Smooth muscle cell (in vitro differentiated cells): ENCODE results near the gene DOK3. TPM values are rescaled to one million over a fixed set of nuclear protein-coding genes. Genes with fewer than 3 reads are reported as not detected.

Experiments
- DNase-seq: peaks from one replicate; lab custom pipeline; 2025; ENCODE audit not compliant: unreplicated experiment; lab: John Stamatoyannopoulos, UW
- H2AFZ ChIP-seq: fragments of 200-600 bp; sonication (generic); 2 replicates; pipeline ENCODE4 v1.6.0; 2016; ENCODE audit warnings: antibody characterized with exemption, low read depth, mild to moderate bottlenecking
- H3F3A ChIP-seq: fragments of 200-600 bp; sonication (generic); 2 replicates; pipeline ENCODE4 v1.6.0; 2017; ENCODE audit warnings: antibody characterized with exemption, low read depth
- H3K27ac ChIP-seq: fragments of 200-600 bp; sonication (generic); 2 replicates; pipeline ENCODE4 v1.5.1; 2016; ENCODE audit warnings: low read depth, mild to moderate bottlenecking
- H3K27me3 ChIP-seq: fragments of 200-600 bp; sonication (generic); 2 replicates; pipeline ENCODE4 v1.6.1; 2016; ENCODE audit warnings: low read depth, mild to moderate bottlenecking
- H3K36me3 ChIP-seq: fragments of 200-600 bp; sonication (generic); 2 replicates; pipeline ENCODE4 v1.5.1; 2016; ENCODE audit warnings: low read depth
- H3K4me1 ChIP-seq: fragments of 200-600 bp; sonication (generic); 2 replicates; pipeline ENCODE4 v1.5.1; 2016; ENCODE audit warnings: low read depth
- H3K4me2 ChIP-seq: fragments of 200-600 bp; sonication (generic); 2 replicates; pipeline ENCODE4 v1.6.0; 2016; ENCODE audit warnings: mild to moderate bottlenecking
- H3K4me3 ChIP-seq: fragments of 200-600 bp; sonication (generic); 2 replicates; pipeline ENCODE4 v1.5.1; 2016; ENCODE audit warnings: mild to moderate bottlenecking
- H3K79me2 ChIP-seq: fragments of 200-600 bp; sonication (generic); 2 replicates; pipeline ENCODE4 v1.6.0; 2016; ENCODE audit warnings: low read depth, mild to moderate bottlenecking
- H3K9ac ChIP-seq: fragments of 200-600 bp; sonication (generic); 2 replicates; pipeline ENCODE4 v1.6.0; 2016; ENCODE audit warnings: low read depth
- H3K9me3 ChIP-seq: fragments of 200-600 bp; sonication (generic); replicated peaks from 2 replicates; pipeline ENCODE4 v1.5.1; 2016; ENCODE audit warnings: low read depth
- H4K20me1 ChIP-seq: fragments of 200-600 bp; sonication (generic); 2 replicates; pipeline ENCODE4 v1.6.0; 2016; ENCODE audit warnings: low read depth
- WGBS: methylation state at CpG from one replicate; pipeline ENCODE4 v1.1.7; 2016; ENCODE audit warnings: low lambda C conversion rate; 5-methylcytosine and 5-hydroxymethylcytosine counted together
- polyA plus RNA-seq: library from polyadenylated mRNA; unstranded; fragments of >200 nt; fragmentation: Nextera tagmentation; extraction: Ambion mirVana; gene quantifications from 2 replicates; pipeline ENCODE4 v1.2.1, GENCODE V29; 2016
- total RNA-seq: library from RNA; depleted of rRNA; stranded (reverse); fragments of >200 nt; gene quantifications from 2 replicates; pipeline ENCODE4 v1.2.3, GENCODE V29; 2014
- TF ChIP-seq, protein P1 (sequence below): fragments of 200-600 bp; sonication (generic); IDR thresholded peaks from 2 replicates; pipeline ENCODE4 v1.5.1; 2017; ENCODE audit warnings: borderline replicate concordance, mild to moderate bottlenecking, antibody characterized with exemption; ENCODE audit not compliant: insufficient read depth, poor library complexity, severe bottlenecking

DOK3 gene
- total and polyA plus RNA-seq, 2 experiments from 2014 or later: 0.58 to 1.4 TPM

DNA sequence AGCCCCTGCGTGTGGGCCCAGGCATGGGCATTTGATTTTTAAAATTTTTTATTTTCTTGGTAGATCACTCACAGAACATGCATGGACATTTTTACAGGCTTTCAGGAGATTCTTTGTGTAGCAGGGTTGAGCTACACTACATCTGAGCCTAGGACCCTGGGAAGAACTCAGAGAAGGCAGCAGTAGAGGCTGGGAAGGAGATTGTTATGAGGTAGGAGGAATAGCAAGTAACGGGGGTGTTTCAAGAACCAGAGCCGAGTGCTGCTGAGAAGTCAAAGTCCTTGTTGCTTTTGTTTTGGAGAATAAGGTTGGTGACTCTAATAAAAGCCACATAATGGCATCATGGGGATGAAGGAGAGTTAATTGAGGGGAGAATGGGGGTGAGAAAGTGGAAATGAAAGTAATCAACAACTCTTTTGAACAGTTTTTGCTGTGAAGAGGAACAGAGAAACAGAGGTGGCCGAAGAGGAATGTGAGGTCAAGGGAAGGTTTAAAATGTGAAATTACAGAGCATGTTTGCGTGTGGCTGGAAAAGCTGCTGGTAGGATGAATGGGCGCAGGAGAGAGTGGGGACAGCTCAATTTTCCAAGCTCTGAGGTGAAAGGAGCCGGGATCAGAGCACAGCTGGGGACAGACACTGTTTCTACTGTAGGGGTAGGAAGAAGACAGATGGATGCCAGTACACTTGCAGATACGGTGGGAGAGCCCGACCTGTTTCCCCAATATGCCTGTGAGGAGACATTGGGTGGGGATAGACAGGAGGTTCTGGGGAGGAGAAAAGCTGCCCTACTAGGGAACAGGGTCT is 7.5 kb downstream of the DOK3 start:
- no peak for DNase-seq
- WGBS: 71% methylated on average over 9 of the region's 9 CpGs
- no peaks in the 10 kb centered on the region for H4K20me1 ChIP-seq
- TF ChIP-seq, protein P1, sequence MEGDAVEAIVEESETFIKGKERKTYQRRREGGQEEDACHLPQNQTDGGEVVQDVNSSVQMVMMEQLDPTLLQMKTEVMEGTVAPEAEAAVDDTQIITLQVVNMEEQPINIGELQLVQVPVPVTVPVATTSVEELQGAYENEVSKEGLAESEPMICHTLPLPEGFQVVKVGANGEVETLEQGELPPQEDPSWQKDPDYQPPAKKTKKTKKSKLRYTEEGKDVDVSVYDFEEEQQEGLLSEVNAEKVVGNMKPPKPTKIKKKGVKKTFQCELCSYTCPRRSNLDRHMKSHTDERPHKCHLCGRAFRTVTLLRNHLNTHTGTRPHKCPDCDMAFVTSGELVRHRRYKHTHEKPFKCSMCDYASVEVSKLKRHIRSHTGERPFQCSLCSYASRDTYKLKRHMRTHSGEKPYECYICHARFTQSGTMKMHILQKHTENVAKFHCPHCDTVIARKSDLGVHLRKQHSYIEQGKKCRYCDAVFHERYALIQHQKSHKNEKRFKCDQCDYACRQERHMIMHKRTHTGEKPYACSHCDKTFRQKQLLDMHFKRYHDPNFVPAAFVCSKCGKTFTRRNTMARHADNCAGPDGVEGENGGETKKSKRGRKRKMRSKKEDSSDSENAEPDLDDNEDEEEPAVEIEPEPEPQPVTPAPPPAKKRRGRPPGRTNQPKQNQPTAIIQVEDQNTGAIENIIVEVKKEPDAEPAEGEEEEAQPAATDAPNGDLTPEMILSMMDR: no peak
- H3K27ac ChIP-seq: no peak overlapping the region
- no peak overlapping the region for H3K9ac ChIP-seq
- H2AFZ ChIP-seq: no peak overlapping the region
- H3K27me3 ChIP-seq: no peaks in the 10 kb centered on the region
- H3K4me1 ChIP-seq: peaks cover 11% of the 10 kb centered on the region
- no peak overlapping the region for H3K4me2 ChIP-seq
- no peaks in the 10 kb centered on the region for H3K79me2 ChIP-seq
- no peaks in the 10 kb centered on the region for H3K36me3 ChIP-seq
- H3K4me3 ChIP-seq: no peak overlapping the region
- no peaks in the 10 kb centered on the region for H3K9me3 ChIP-seq
- peaks cover 4% of the 10 kb centered on the region for H3F3A ChIP-seq

DNA sequence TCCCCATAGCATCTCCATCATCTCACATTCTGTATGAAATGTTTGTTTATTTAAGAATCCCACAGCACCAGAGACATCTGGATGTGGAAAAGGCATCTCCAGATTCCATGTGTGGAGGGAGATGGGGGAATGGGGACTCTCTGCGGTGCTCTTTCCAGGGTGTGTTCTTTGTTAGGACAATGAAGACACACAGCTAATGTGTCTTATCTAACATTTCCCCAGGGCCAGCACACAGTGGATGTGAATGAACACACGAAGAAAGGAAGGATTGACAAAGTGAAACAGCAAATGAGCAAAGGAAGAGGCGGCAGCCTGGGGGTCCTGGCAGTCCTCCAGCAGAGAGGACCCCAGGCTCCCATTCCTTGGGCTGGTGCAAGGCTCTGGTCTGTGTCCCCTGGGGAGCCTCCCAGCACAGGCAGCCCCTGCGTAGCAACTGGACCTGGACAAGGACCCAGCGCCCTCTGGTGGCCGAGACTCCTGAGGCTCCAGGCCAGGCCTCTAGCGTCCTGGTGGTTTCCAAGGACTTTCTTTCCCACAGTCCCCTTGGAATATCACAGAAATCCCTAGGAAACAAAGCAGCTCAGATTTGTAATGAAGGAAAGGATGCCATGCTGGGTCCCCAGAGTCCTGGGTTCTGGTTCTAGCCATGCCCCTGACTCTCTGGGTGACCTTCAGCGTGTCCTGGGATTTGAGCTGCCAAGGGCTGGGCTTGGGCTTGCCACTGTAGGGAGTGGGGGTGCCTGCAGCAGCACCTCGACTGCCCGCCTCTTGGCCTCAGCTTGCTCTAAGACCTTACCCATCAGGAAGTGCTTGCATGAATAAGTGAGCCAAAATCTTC is 8.7 kb downstream of the DOK3 start:
- H4K20me1 ChIP-seq: no peaks in the 10 kb centered on the region
- TF ChIP-seq, protein P1: peak; percentile 93
- H3K9me3 ChIP-seq: no peaks in the 10 kb centered on the region
- WGBS: 32% methylated on average over 10 of the region's 10 CpGs
- H3K4me3 ChIP-seq: no peak overlapping the region
- H3K27me3 ChIP-seq: no peaks in the 10 kb centered on the region
- peak; percentile 84 for DNase-seq
- H3K4me1 ChIP-seq: peaks cover 17% of the 10 kb centered on the region
- no peaks in the 10 kb centered on the region for H3K36me3 ChIP-seq
- no peak overlapping the region for H3K9ac ChIP-seq
- peak overlapping the region; percentile 59 for H3K4me2 ChIP-seq
- peaks cover 4% of the 10 kb centered on the region for H3K79me2 ChIP-seq
- H3K27ac ChIP-seq: peak overlapping the region; percentile 4
- no peak overlapping the region for H2AFZ ChIP-seq
- H3F3A ChIP-seq: peaks cover 10% of the 10 kb centered on the region

DNA sequence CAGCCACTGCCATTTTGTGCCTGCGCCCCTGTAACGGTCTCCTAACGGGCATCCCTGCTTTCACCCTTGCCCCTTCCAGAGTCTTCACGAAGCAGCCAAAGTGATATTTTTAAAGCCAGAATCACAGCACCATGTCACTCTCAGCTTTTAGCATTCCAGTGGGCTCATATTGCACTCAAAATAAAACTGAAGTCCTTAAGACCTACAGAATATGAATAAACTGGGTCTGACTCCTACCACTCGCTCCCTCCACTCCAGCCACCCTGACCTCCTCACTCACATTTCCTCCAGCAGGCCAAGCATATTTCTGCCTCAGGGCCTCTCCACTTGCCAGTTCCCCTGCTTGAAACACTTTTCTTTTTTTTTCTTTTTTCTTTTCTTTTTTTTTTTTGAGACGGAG is 9.8 kb downstream of the DOK3 start:
- TF ChIP-seq, protein P1: no peak
- no peak overlapping the region for H3K9ac ChIP-seq
- H3K36me3 ChIP-seq: no peaks in the 10 kb centered on the region
- H3K79me2 ChIP-seq: peaks cover 4% of the 10 kb centered on the region
- 79% methylated on average over 6 of the region's 6 CpGs for WGBS
- peak overlapping the region; percentile 4 for H3K27ac ChIP-seq
- H3K4me1 ChIP-seq: peaks cover 26% of the 10 kb centered on the region
- H4K20me1 ChIP-seq: no peaks in the 10 kb centered on the region
- no peak overlapping the region for H3K4me2 ChIP-seq
- peaks cover 13% of the 10 kb centered on the region for H3F3A ChIP-seq
- H3K27me3 ChIP-seq: no peaks in the 10 kb centered on the region
- no peak overlapping the region for H3K4me3 ChIP-seq
- H2AFZ ChIP-seq: no peak overlapping the region
- no peaks in the 10 kb centered on the region for H3K9me3 ChIP-seq
- no peak for DNase-seq
